GM12864 (cell line): ENCODE measurements around the gene SNTB2.
"Not testable (repeated sequence)": the region's sequence is repeated elsewhere in the genome, so short reads cannot be mapped to it uniquely, and the experiment has no call there.

Experiments
- DNase-seq: peaks from one replicate; pipeline ENCODE4 v3.0.0-alpha.2; 2011; ENCODE audit warnings: low read depth
- H3K4me3 ChIP-seq: 2 replicates; pipeline ENCODE4 v1.5.1; 2011; ENCODE audit warnings: mild to moderate bottlenecking, low read depth, low read length, control low read depth
- CTCF ChIP-seq: IDR thresholded peaks from 2 replicates; pipeline ENCODE4 v1.5.1; 2011; ENCODE audit warnings: low read depth, mild to moderate bottlenecking, moderate library complexity, low read length, control low read depth, inconsistent platforms; ENCODE audit errors: missing control alignments

The SNTB2 gene

GRCh38 chr16:69243479-69243878, 56.5 kb downstream of the SNTB2 start:
- DNase-seq, result no peak
- TF ChIP-seq CTCF, result no peak
- no peak overlapping the region for H3K4me3 ChIP-seq

- DNase-seq, result no peak
- H3K4me3 ChIP-seq, result no peak overlapping the region
- TF ChIP-seq CTCF, result no peak
Observed at GRCh38 chr16:69244336-69244735, 57.4 kb downstream of the SNTB2 start.

- TF ChIP-seq CTCF, result no peak
- no peak for DNase-seq
- H3K4me3 ChIP-seq, result no peak overlapping the region
Observed at GRCh38 chr16:69250081-69250480, 63.1 kb downstream of the SNTB2 start.

- DNase-seq, result no peak
- no peak for TF ChIP-seq CTCF
- H3K4me3 ChIP-seq, result no peak overlapping the region
Observed at GRCh38 chr16:69253870-69254341, 66.9 kb downstream of the SNTB2 start.

GRCh38 chr16:69259428-69259764, 72.4 kb downstream of the SNTB2 start:
- not testable (repeated sequence) for DNase-seq, H3K4me3 ChIP-seq

- no peak for TF ChIP-seq CTCF
- DNase-seq, result no peak
- H3K4me3 ChIP-seq, result no peak overlapping the region
Observed at GRCh38 chr16:69260019-69260418, 73.1 kb downstream of the SNTB2 start.

- DNase-seq, result no peak
- no peak overlapping the region for H3K4me3 ChIP-seq
- no peak for TF ChIP-seq CTCF
Observed at GRCh38 chr16:69260506-69260905, 73.5 kb downstream of the SNTB2 start.
